ENCODE data around the gene PTPRT. TPM values are rescaled to one million over a fixed set of nuclear protein-coding genes. Genes with fewer than 3 reads are reported as not detected.

The PTPRT gene
- total and polyA plus RNA-seq, 12 donors, result 0.05 to 0.34 (median 0.16) TPM; not detected in 1

DNA sequence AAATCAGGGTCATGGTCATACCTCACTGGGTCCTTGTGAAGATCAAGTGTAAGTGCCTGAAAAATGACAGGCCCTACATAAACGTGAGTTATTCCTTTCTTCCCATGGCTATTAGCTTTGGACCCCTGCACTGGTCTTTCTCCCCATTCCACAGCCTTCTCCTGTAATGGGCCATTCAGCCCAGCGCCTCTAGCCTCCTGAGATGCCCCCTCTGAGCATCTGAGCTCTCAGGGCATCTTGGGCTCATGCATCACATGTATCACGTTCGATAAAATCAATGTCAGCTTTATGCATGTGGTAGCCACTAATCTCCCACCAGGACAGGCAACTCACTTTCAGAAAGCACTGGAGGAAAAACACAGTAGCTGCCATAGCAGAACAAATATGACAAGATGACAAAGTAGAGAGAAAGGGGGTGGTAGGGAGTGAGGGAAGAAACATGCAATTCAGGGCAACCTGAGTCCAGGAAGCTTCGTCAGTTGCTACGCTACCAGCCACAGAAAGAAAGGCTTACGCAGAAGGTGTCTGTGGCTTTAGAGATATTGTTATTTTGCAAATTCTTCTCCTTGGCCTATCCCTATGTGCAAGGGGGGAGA lies 498.8 kb downstream of the PTPRT start:
- intact Hi-C loops (cut with DNase I), result no loop called here

DNA sequence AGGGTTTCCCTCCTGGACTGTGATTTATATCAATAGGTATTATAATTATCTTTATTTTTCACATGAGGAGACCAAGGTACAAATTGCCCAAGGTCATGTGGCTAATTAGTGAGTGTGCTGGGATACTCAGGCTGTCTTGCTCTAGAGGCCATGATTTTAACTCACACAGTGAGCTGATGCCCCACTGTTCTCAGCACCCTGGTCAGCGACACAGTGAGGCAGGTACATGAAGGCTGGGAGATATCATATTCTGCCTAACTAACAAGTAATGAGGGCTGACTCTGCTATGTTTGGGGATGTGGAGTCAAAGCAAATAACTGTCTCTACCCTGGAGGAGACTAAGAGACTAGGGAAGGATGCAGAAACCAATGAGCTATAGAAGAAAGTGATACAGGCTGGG lies 501.1 kb downstream of the PTPRT start:
- no peaks in the 10 kb centered on the region for H3K27me3 ChIP-seq
- H3K4me3 ChIP-seq, result no peak overlapping the region
- H3K36me3 ChIP-seq (replicated peaks in 1 of 2), result no peaks in the 10 kb centered on the region
- 0 to 51% (median 42%) methylated on average over 1 of the region's 1 CpG for WGBS, 4 donors
- H3K27ac ChIP-seq, result no peak overlapping the region
- no peaks in the 10 kb centered on the region for H3K4me1 ChIP-seq (replicated peaks in 1 of 2)
- no peaks in the 10 kb centered on the region for H3K9me3 ChIP-seq (replicated peaks in 1 of 3)
- no peak for DNase-seq
- intact Hi-C loops (cut with DNase I), result no loop called here
- TF ChIP-seq CTCF (IDR thresholded peaks at IDR 0.05), result no peak
- no peak for TF ChIP-seq POLR2A (IDR thresholded peaks at IDR 0.05)

More for the DNA sequence above, 498.8 kb downstream of the PTPRT start:
- no peaks in the 10 kb centered on the region for H3K4me1 ChIP-seq (replicated peaks in 1 of 2)
- no peak overlapping the region for H3K4me3 ChIP-seq
- H3K27ac ChIP-seq, result no peak overlapping the region
- 77 to 80% (median 80%) methylated on average over 7 of the region's 7 CpGs for WGBS, 4 donors
- H3K9me3 ChIP-seq (replicated peaks in 1 of 3), result no peaks in the 10 kb centered on the region
- H3K36me3 ChIP-seq (replicated peaks in 1 of 2), result no peaks in the 10 kb centered on the region
- no peak for DNase-seq
- H3K27me3 ChIP-seq, result no peaks in the 10 kb centered on the region
- TF ChIP-seq CTCF (IDR thresholded peaks at IDR 0.05), result no peak
- no peak for TF ChIP-seq POLR2A (IDR thresholded peaks at IDR 0.05)

GRCh38 chr20:42686057-42686456 lies 503.6 kb downstream of the PTPRT start:
- H3K4me1 ChIP-seq (replicated peaks in 1 of 2), result no peaks in the 10 kb centered on the region
- 82 to 90% (median 87%) methylated on average over 2 of the region's 2 CpGs for WGBS, 4 donors
- no peak for TF ChIP-seq CTCF (IDR thresholded peaks at IDR 0.05)
- no peak for TF ChIP-seq POLR2A (IDR thresholded peaks at IDR 0.05)
- H3K9me3 ChIP-seq (replicated peaks in 1 of 3), result no peaks in the 10 kb centered on the region
- H3K4me3 ChIP-seq, result no peak overlapping the region
- H3K27ac ChIP-seq, result no peak overlapping the region
- DNase-seq, result no peak
- intact Hi-C loops (cut with DNase I), result no loop called here
- no peaks in the 10 kb centered on the region for H3K36me3 ChIP-seq (replicated peaks in 1 of 2)
- H3K27me3 ChIP-seq, result no peaks in the 10 kb centered on the region

DNA sequence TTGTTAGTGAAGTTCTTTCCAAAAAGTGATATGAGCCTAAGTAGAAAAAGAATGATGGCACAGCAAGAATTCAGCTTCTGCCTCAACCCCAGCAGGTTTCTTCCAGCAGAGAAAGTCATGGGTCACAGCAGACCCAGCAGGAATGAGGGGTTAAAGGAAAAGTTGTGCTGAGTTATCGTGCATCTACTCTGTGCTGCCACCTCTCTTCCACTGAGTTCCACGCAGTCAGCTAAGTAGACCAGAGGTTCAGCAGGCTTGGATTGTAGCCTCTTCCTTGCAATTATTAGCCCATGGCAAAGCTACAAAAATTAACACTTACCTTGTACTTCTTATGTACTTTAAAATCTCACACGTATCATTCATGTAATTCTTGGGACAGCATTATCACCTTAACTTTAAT lies 510.8 kb downstream of the PTPRT start:
- intact Hi-C loops (cut with DNase I), result no loop called here
- WGBS, 4 donors, result 33 to 41% (median 41%) methylated on average over 3 of the region's 3 CpGs
- DNase-seq, result no peak
- no peaks in the 10 kb centered on the region for H3K9me3 ChIP-seq (replicated peaks in 1 of 3)
- H3K4me3 ChIP-seq, result no peak overlapping the region
- no peaks in the 10 kb centered on the region for H3K27me3 ChIP-seq
- TF ChIP-seq CTCF (IDR thresholded peaks at IDR 0.05) (peak in 2 of 6 experiments; percentile 13 to 22), POLR2A (IDR thresholded peaks at IDR 0.05) (no peak)
- no peaks in the 10 kb centered on the region for H3K4me1 ChIP-seq (replicated peaks in 1 of 2)
- H3K27ac ChIP-seq, result no peak overlapping the region
- H3K36me3 ChIP-seq (replicated peaks in 1 of 2), result no peaks in the 10 kb centered on the region
